ENCODE data around the gene TFAP2C.
A peak's percentile ranks its signal among the peaks of the same experiment; 100 is the strongest.
"Not testable (repeated sequence)": the region's sequence is repeated elsewhere in the genome, so short reads cannot be mapped to it uniquely, and the experiment has no call there.

Gene TFAP2C

GRCh38 chr20:56617489-56617888, 11.6 kb upstream of the TFAP2C start:
- DNase-seq = no peak

- no peak for DNase-seq
These were observed 7.4 kb upstream of the TFAP2C start for GRCh38 chr20:56621730-56622129.

- not testable (repeated sequence) for DNase-seq
These were observed 5.2 kb upstream of the TFAP2C start for GRCh38 chr20:56623930-56624329.

- no peak for DNase-seq
These were observed 4.1 kb upstream of the TFAP2C start for GRCh38 chr20:56624786-56625681.

GRCh38 chr20:56625837-56626236, 3.3 kb upstream of the TFAP2C start:
- no peak for DNase-seq

GRCh38 chr20:56626367-56627121, 2.6 kb upstream of the TFAP2C start:
- DNase-seq = no peak

GRCh38 chr20:56627122-56628014, 1.7 kb upstream of the TFAP2C start:
- no peak for DNase-seq

- no peak for DNase-seq
These were observed 862 bp upstream of the TFAP2C start for GRCh38 chr20:56628015-56628872.

- no peak for DNase-seq
These were observed 469 bp downstream of the TFAP2C start for GRCh38 chr20:56629464-56630085.

GRCh38 chr20:56630086-56630493, 984 bp downstream of the TFAP2C start:
- DNase-seq = peak; percentile 36

- no peak for DNase-seq
These were observed 1.6 kb downstream of the TFAP2C start for GRCh38 chr20:56630506-56631317.

GRCh38 chr20:56631318-56631989, 2.3 kb downstream of the TFAP2C start:
- no peak for DNase-seq

- DNase-seq = no peak
These were observed 2.9 kb downstream of the TFAP2C start for GRCh38 chr20:56631990-56632327.

- no peak for DNase-seq
These were observed 5.2 kb downstream of the TFAP2C start for GRCh38 chr20:56634307-56634706.

- no peak for DNase-seq
These were observed 5.8 kb downstream of the TFAP2C start for GRCh38 chr20:56634735-56635385.

- DNase-seq = no peak
These were observed 7.6 kb downstream of the TFAP2C start for GRCh38 chr20:56636716-56637115.

- no peak for DNase-seq
These were observed 8.5 kb downstream of the TFAP2C start for GRCh38 chr20:56637576-56637975.

GRCh38 chr20:56646599-56646998, 17.5 kb downstream of the TFAP2C start:
- DNase-seq = no peak

GRCh38 chr20:56653211-56653610, 24.1 kb downstream of the TFAP2C start:
- no peak for DNase-seq

GRCh38 chr20:56656632-56657031, 27.5 kb downstream of the TFAP2C start:
- no peak for DNase-seq
